ENCODE results near the gene DYSF. TPM values are rescaled to one million over a fixed set of nuclear protein-coding genes. Genes with fewer than 3 reads are reported as not detected.

The DYSF gene
- polyA plus RNA-seq, 4 donors, result 0.67 to 5.0 (median 3.2) TPM

- 84 to 90% (median 89%) methylated on average over 11 of the region's 11 CpGs for WGBS, 3 donors
- Histone ChIP-seq H3K27me3 (ENCODE audit: control insufficient read depth in 3 of 3, insufficient read depth in 3 of 3, low read length in 3 of 3) (no peaks in the 10 kb centered on the region), H3K9me3 (ENCODE audit: control insufficient read depth in 2 of 2, insufficient read depth in 1 of 2, low read depth in 1 of 2, low read length in 1 of 2) (no peaks in the 10 kb centered on the region), H3K36me3 (ENCODE audit: control insufficient read depth in 3 of 3, insufficient read depth in 2 of 3, low read depth in 1 of 3, low read length in 3 of 3) (no peaks in the 10 kb centered on the region), H3K4me1 (ENCODE audit: control insufficient read depth in 3 of 3, insufficient read depth in 2 of 3, low read depth in 1 of 3, low read length in 2 of 3) (no peaks in the 10 kb centered on the region), H3K4me3 (ENCODE audit: low read depth in 1 of 3, low read length in 3 of 3) (no peak overlapping the region), H3K27ac (ENCODE audit: low read depth in 1 of 3, low read length in 2 of 3) (no peak overlapping the region)
- no peak for DNase-seq
- no peak for FAIRE-seq
These were observed 212.1 kb downstream of the DYSF start for GRCh38 chr2:71665168-71666093.

- no peak for FAIRE-seq
- H3K36me3 ChIP-seq (ENCODE audit: control insufficient read depth in 3 of 3, insufficient read depth in 2 of 3, low read depth in 1 of 3, low read length in 3 of 3), result no peaks in the 10 kb centered on the region
- no peak overlapping the region for H3K4me3 ChIP-seq (ENCODE audit: low read depth in 1 of 3, low read length in 3 of 3)
- no peak overlapping the region for H3K27ac ChIP-seq (ENCODE audit: low read depth in 1 of 3, low read length in 2 of 3)
- 71 to 85% (median 84%) methylated on average over 5 of the region's 5 CpGs for WGBS, 3 donors
- H3K27me3 ChIP-seq (ENCODE audit: control insufficient read depth in 3 of 3, insufficient read depth in 3 of 3, low read length in 3 of 3), result no peaks in the 10 kb centered on the region
- H3K9me3 ChIP-seq (ENCODE audit: control insufficient read depth in 2 of 2, insufficient read depth in 1 of 2, low read depth in 1 of 2, low read length in 1 of 2), result no peaks in the 10 kb centered on the region
- no peaks in the 10 kb centered on the region for H3K4me1 ChIP-seq (ENCODE audit: control insufficient read depth in 3 of 3, insufficient read depth in 2 of 3, low read depth in 1 of 3, low read length in 2 of 3)
- DNase-seq, result no peak
These were observed 212.7 kb downstream of the DYSF start for GRCh38 chr2:71666094-71666474.

- no peak for FAIRE-seq
- WGBS, 3 donors, result 68 to 81% (median 73%) methylated on average over 15 of the region's 15 CpGs
These were observed 214.2 kb downstream of the DYSF start for GRCh38 chr2:71667256-71668182.

GRCh38 chr2:71668326-71669057 is 215.1 kb downstream of the DYSF start:
- FAIRE-seq (no peak), DNase-seq (no peak)
- Histone ChIP-seq H3K27me3 (ENCODE audit: control insufficient read depth in 3 of 3, insufficient read depth in 3 of 3, low read length in 3 of 3) (no peaks in the 10 kb centered on the region), H3K4me1 (ENCODE audit: control insufficient read depth in 3 of 3, insufficient read depth in 2 of 3, low read depth in 1 of 3, low read length in 2 of 3) (peaks cover 0 to 12% (median 0%) of the 10 kb centered on the region in 3 donors), H3K36me3 (ENCODE audit: control insufficient read depth in 3 of 3, insufficient read depth in 2 of 3, low read depth in 1 of 3, low read length in 3 of 3) (peaks cover 0 to 2% (median 0%) of the 10 kb centered on the region in 3 donors), H3K9me3 (ENCODE audit: control insufficient read depth in 2 of 2, insufficient read depth in 1 of 2, low read depth in 1 of 2, low read length in 1 of 2) (no peaks in the 10 kb centered on the region), H3K4me3 (ENCODE audit: low read depth in 1 of 3, low read length in 3 of 3) (no peak overlapping the region), H3K27ac (ENCODE audit: low read depth in 1 of 3, low read length in 2 of 3) (no peak overlapping the region)
- 87 to 93% (median 87%) methylated on average over 17 of the region's 17 CpGs for WGBS, 3 donors

More at GRCh38 chr2:71667256-71668182, 214.2 kb downstream of the DYSF start:
- Histone ChIP-seq H3K27ac (ENCODE audit: low read depth in 1 of 3, low read length in 2 of 3) (no peak overlapping the region), H3K9me3 (ENCODE audit: control insufficient read depth in 2 of 2, insufficient read depth in 1 of 2, low read depth in 1 of 2, low read length in 1 of 2) (no peaks in the 10 kb centered on the region), H3K4me1 (ENCODE audit: control insufficient read depth in 3 of 3, insufficient read depth in 2 of 3, low read depth in 1 of 3, low read length in 2 of 3) (peaks cover 0 to 6% (median 0%) of the 10 kb centered on the region in 3 donors), H3K36me3 (ENCODE audit: control insufficient read depth in 3 of 3, insufficient read depth in 2 of 3, low read depth in 1 of 3, low read length in 3 of 3) (no peaks in the 10 kb centered on the region), H3K27me3 (ENCODE audit: control insufficient read depth in 3 of 3, insufficient read depth in 3 of 3, low read length in 3 of 3) (no peaks in the 10 kb centered on the region), H3K4me3 (ENCODE audit: low read depth in 1 of 3, low read length in 3 of 3) (no peak overlapping the region)
- no peak for DNase-seq

GRCh38 chr2:71669058-71669456 is 215.7 kb downstream of the DYSF start:
- 85 to 92% (median 87%) methylated on average over 9 of the region's 9 CpGs for WGBS, 3 donors
- Histone ChIP-seq H3K27ac (ENCODE audit: low read depth in 1 of 3, low read length in 2 of 3) (no peak overlapping the region), H3K4me1 (ENCODE audit: control insufficient read depth in 3 of 3, insufficient read depth in 2 of 3, low read depth in 1 of 3, low read length in 2 of 3) (peaks cover 0 to 12% (median 0%) of the 10 kb centered on the region in 3 donors), H3K4me3 (ENCODE audit: low read depth in 1 of 3, low read length in 3 of 3) (no peak overlapping the region), H3K27me3 (ENCODE audit: control insufficient read depth in 3 of 3, insufficient read depth in 3 of 3, low read length in 3 of 3) (no peaks in the 10 kb centered on the region), H3K36me3 (ENCODE audit: control insufficient read depth in 3 of 3, insufficient read depth in 2 of 3, low read depth in 1 of 3, low read length in 3 of 3) (peaks cover 0 to 2% (median 0%) of the 10 kb centered on the region in 3 donors), H3K9me3 (ENCODE audit: control insufficient read depth in 2 of 2, insufficient read depth in 1 of 2, low read depth in 1 of 2, low read length in 1 of 2) (no peaks in the 10 kb centered on the region)
- DNase-seq (no peak), FAIRE-seq (no peak)

GRCh38 chr2:71669628-71670429 is 216.5 kb downstream of the DYSF start:
- Histone ChIP-seq H3K36me3 (ENCODE audit: control insufficient read depth in 3 of 3, insufficient read depth in 2 of 3, low read depth in 1 of 3, low read length in 3 of 3) (peaks cover 0 to 2% (median 0%) of the 10 kb centered on the region in 3 donors), H3K4me3 (ENCODE audit: low read depth in 1 of 3, low read length in 3 of 3) (no peak overlapping the region), H3K27ac (ENCODE audit: low read depth in 1 of 3, low read length in 2 of 3) (no peak overlapping the region), H3K27me3 (ENCODE audit: control insufficient read depth in 3 of 3, insufficient read depth in 3 of 3, low read length in 3 of 3) (no peaks in the 10 kb centered on the region), H3K9me3 (ENCODE audit: control insufficient read depth in 2 of 2, insufficient read depth in 1 of 2, low read depth in 1 of 2, low read length in 1 of 2) (no peaks in the 10 kb centered on the region), H3K4me1 (ENCODE audit: control insufficient read depth in 3 of 3, insufficient read depth in 2 of 3, low read depth in 1 of 3, low read length in 2 of 3) (peaks cover 0 to 15% (median 0%) of the 10 kb centered on the region in 3 donors)
- WGBS, 3 donors, result 93 to 94% (median 93%) methylated on average over 8 of the region's 8 CpGs
- DNase-seq, result no peak
- no peak for FAIRE-seq

GRCh38 chr2:71670430-71670795 is 217.1 kb downstream of the DYSF start:
- FAIRE-seq, result no peak
- no peak overlapping the region for H3K27ac ChIP-seq (ENCODE audit: low read depth in 1 of 3, low read length in 2 of 3)

More at GRCh38 chr2:71670430-71670795, 217.1 kb downstream of the DYSF start:
- Histone ChIP-seq H3K9me3 (ENCODE audit: control insufficient read depth in 2 of 2, insufficient read depth in 1 of 2, low read depth in 1 of 2, low read length in 1 of 2) (no peaks in the 10 kb centered on the region), H3K4me1 (ENCODE audit: control insufficient read depth in 3 of 3, insufficient read depth in 2 of 3, low read depth in 1 of 3, low read length in 2 of 3) (peaks cover 0 to 19% (median 0%) of the 10 kb centered on the region in 3 donors), H3K27me3 (ENCODE audit: control insufficient read depth in 3 of 3, insufficient read depth in 3 of 3, low read length in 3 of 3) (no peaks in the 10 kb centered on the region), H3K36me3 (ENCODE audit: control insufficient read depth in 3 of 3, insufficient read depth in 2 of 3, low read depth in 1 of 3, low read length in 3 of 3) (peaks cover 0 to 2% (median 0%) of the 10 kb centered on the region in 3 donors), H3K4me3 (ENCODE audit: low read depth in 1 of 3, low read length in 3 of 3) (no peak overlapping the region)
- 81 to 88% (median 84%) methylated on average over 4 of the region's 4 CpGs for WGBS, 3 donors
- DNase-seq, result no peak
